T-helper 1 cell treated with Interleukin-12 subunit alpha and Interleukin-12 subunit beta and Interleukin-4 antibody, amounts not matched to agents 30 μg/mL and 1 μg/mL, for 36 hours (primary cell): ENCODE data around the gene PPP5C.
"Not testable (repeated sequence)": the region's sequence is repeated elsewhere in the genome, so short reads cannot be mapped to it uniquely, and the experiment has no call there.

Source experiments
- H3K27ac Mint-ChIP-seq: one replicate; pipeline ENCODE4 v1.8.0; 2021; ENCODE audit warnings: mild to moderate bottlenecking, mixed read lengths
- H3K27me3 Mint-ChIP-seq: one replicate; pipeline ENCODE4 v1.8.0; 2021; ENCODE audit warnings: low read depth, mixed read lengths
- H3K36me3 Mint-ChIP-seq: one replicate; pipeline ENCODE4 v1.8.0; 2021; ENCODE audit warnings: low read depth, mixed read lengths
- H3K4me1 Mint-ChIP-seq: one replicate; pipeline ENCODE4 v1.8.0; 2021; ENCODE audit warnings: low read depth, mixed read lengths
- H3K4me3 Mint-ChIP-seq: one replicate; pipeline ENCODE4 v1.8.0; 2021; ENCODE audit warnings: mild to moderate bottlenecking, moderate library complexity, mixed read lengths
- H3K9me3 Mint-ChIP-seq: one replicate; pipeline ENCODE4 v1.8.0; 2021; ENCODE audit warnings: mixed read lengths

The PPP5C gene

DNA sequence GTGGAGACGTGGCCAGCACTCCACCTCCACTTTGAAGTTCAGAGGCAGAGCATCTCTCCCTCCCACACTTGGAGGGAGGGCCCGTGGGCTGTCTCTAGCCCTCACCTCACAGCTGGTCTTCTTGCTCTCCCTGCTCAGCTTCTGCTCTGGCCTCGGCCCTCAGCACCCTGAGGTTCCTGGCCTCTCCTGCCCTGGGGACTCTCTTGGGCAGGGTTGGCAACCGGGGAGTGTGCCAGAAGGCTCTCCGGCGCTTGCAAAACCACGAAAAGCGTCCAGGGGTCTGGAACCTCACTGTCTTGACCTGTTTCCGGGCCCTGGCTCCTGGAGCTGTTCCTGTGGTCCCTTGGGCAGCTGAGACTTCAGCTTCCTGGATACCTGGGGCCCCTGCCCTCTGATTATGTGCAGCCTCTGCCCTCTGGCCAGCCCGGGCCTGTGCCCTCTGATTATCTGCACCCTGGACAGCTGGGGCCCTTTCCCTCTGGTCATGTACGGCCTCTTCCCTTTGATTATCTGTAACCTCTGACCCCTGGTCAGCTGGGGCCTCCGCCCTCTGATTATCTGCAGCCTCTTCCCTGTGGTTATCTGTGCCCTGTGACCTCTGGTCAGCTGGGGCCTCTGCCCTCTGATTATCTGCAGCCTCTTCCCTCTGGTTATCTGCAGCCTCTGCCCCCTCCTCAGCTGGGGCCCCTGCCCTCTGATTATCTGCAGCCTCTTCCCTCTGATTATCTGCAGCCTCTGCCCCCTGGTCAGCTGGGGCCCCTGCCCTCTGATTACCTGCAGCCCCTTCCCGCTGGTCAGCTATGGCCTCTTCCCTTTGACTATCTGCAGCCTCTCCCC, 64.4 kb downstream of the PPP5C start:
- Mint-ChIP-seq H3K36me3 (no peaks in the 10 kb centered on the region), H3K4me1 (peaks cover 2% of the 10 kb centered on the region), H3K4me3 (no peak overlapping the region), H3K27me3 (peaks cover 84% of the 10 kb centered on the region), H3K27ac (no peak overlapping the region), H3K9me3 (no peaks in the 10 kb centered on the region)

GRCh38 chr19:46411925-46412649, 65.2 kb downstream of the PPP5C start:
- H3K27me3 Mint-ChIP-seq, result peaks cover 82% of the 10 kb centered on the region
- H3K36me3 Mint-ChIP-seq, result no peaks in the 10 kb centered on the region
- H3K27ac Mint-ChIP-seq, result no peak overlapping the region

GRCh38 chr19:46412650-46413261, 65.9 kb downstream of the PPP5C start:
- Mint-ChIP-seq H3K4me3 (no peak overlapping the region), H3K4me1 (peaks cover 1% of the 10 kb centered on the region), H3K9me3 (no peaks in the 10 kb centered on the region), H3K36me3 (no peaks in the 10 kb centered on the region), H3K27ac (no peak overlapping the region), H3K27me3 (peaks cover 82% of the 10 kb centered on the region)

More at GRCh38 chr19:46411925-46412649, 65.2 kb downstream of the PPP5C start:
- peaks cover 2% of the 10 kb centered on the region for H3K4me1 Mint-ChIP-seq
- H3K9me3 Mint-ChIP-seq, result no peaks in the 10 kb centered on the region
- H3K4me3 Mint-ChIP-seq, result no peak overlapping the region

GRCh38 chr19:46413262-46414031, 66.6 kb downstream of the PPP5C start, which contains the start of gene CCDC8:
Gene CCDC8, minus strand, starts transcription at chr19:46413564. Its CDS starts 754 bp downstream, at chr19:46412810.
- H3K4me3 Mint-ChIP-seq, result no peak within 1 kb of the TSS
- no peaks in the 10 kb centered on the region for H3K9me3 Mint-ChIP-seq
- no peak within 1 kb of the TSS for H3K27ac Mint-ChIP-seq
- no peaks in the 10 kb centered on the region for H3K4me1 Mint-ChIP-seq
- no peaks in the 10 kb centered on the region for H3K36me3 Mint-ChIP-seq
- H3K27me3 Mint-ChIP-seq, result peaks cover 78% of the 10 kb centered on the region

GRCh38 chr19:46414899-46415298, 68.0 kb downstream of the PPP5C start:
- H3K9me3 Mint-ChIP-seq, H3K4me1 Mint-ChIP-seq, H3K36me3 Mint-ChIP-seq, H3K4me3 Mint-ChIP-seq, H3K27ac Mint-ChIP-seq: not testable (repeated sequence)
- peaks cover 80% of the 10 kb centered on the region for H3K27me3 Mint-ChIP-seq

DNA sequence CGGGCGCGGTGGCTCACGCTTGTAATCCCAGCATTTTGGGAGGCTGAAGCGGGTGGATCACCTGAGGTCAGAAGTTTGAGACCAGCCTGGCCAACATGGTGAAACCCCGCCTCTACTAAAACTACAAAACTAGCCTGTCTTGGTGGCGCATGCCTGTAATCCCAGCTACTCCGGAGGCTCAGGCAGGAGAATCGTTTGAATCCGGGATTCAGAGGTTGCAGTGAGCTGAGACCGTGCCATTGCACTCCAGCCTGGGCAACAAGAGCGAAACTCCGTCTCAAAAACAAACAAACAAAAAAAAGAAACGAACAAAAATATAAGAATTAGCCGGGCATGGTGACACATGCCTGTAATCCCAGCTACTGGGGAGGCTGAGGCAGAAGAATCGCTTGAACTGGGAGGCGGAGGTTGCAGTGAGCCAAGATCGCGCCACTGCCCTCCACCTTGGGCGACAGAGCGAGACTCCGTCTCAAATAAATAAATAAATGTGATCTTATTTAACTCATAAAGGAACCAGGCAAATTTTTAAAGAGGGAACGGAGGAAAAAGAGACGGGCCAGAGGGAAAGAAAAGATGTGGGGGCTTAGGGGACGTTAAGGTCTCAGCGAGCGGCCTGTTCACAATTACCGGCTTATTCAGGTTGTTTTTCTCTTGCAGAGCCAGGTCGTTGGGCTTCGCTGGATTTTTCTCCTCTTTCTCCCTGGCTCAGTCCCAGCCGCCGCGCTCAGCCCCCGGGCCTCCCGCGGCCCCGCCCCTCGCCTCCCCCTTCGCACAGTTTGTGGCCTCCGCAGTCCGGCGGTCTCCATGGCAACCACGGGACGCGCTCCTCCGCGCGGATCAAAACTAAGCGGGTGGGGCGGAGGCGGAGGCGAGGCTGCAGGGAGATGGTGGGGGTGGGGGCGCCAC, 69.2 kb downstream of the PPP5C start:
- H3K4me3 Mint-ChIP-seq, H3K4me1 Mint-ChIP-seq: not testable (repeated sequence)

GRCh38 chr19:46420056-46420455, 73.2 kb downstream of the PPP5C start:
- no peaks in the 10 kb centered on the region for H3K4me1 Mint-ChIP-seq
- no peak overlapping the region for H3K27ac Mint-ChIP-seq
- H3K27me3 Mint-ChIP-seq, result peaks cover 60% of the 10 kb centered on the region
- no peaks in the 10 kb centered on the region for H3K9me3 Mint-ChIP-seq
- H3K4me3 Mint-ChIP-seq, result no peak overlapping the region
- no peaks in the 10 kb centered on the region for H3K36me3 Mint-ChIP-seq

More for the DNA sequence above, 69.2 kb downstream of the PPP5C start:
- H3K27ac Mint-ChIP-seq, H3K36me3 Mint-ChIP-seq, H3K9me3 Mint-ChIP-seq: not testable (repeated sequence)
- peaks cover 75% of the 10 kb centered on the region for H3K27me3 Mint-ChIP-seq

GRCh38 chr19:46422344-46422743, 75.5 kb downstream of the PPP5C start:
- Mint-ChIP-seq H3K4me1 (peaks cover 11% of the 10 kb centered on the region), H3K9me3 (no peaks in the 10 kb centered on the region), H3K36me3 (no peaks in the 10 kb centered on the region), H3K4me3 (no peak overlapping the region), H3K27ac (no peak overlapping the region), H3K27me3 (peaks cover 59% of the 10 kb centered on the region)

DNA sequence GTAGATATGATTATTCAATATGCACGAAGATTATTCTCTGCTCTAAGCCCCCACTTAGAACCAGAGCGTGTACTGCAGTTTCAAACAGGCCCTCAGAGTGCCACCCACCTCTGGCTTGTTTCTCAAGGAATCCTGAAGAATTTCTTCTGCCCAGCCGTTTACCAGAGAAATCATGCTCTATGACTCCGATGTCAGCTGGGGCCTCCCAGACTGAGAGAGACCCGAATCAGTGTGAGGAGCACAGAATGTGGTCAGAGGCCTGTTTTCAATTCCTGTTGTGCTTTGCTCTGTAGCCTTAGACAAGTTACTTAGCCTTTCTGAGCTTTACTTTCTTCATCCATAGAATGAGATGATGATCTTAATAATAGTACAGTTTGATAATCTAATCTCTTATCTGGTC, 76.3 kb downstream of the PPP5C start:
- no peaks in the 10 kb centered on the region for H3K9me3 Mint-ChIP-seq
- no peak overlapping the region for H3K27ac Mint-ChIP-seq
- H3K4me3 Mint-ChIP-seq, result no peak overlapping the region
- no peaks in the 10 kb centered on the region for H3K36me3 Mint-ChIP-seq
- peaks cover 63% of the 10 kb centered on the region for H3K27me3 Mint-ChIP-seq
- H3K4me1 Mint-ChIP-seq, result peaks cover 13% of the 10 kb centered on the region

DNA sequence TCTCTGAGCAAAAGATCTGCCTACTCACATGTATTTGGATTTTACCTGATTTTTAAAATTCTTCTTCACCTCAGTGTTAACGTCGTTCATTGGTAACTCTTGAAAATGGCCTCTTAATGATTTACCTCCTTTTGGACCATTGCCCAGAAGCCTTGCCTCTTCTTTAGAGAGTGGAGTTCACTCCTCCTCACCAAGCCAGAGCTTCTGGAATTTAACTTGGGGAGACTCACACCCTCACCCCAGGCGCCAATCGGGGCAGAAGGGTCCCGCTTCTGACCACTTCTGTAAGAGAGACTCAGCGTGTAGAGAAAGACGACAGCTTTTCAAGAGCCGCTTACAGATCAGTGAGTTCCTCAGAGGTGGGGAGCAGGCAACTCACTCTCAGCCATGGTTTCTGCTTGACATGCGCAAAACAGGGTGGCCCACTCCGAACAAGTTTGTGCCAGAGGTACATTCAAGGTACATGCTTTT, 79.2 kb downstream of the PPP5C start:
- no peaks in the 10 kb centered on the region for H3K9me3 Mint-ChIP-seq
- H3K27me3 Mint-ChIP-seq, result peaks cover 75% of the 10 kb centered on the region
- no peak overlapping the region for H3K4me3 Mint-ChIP-seq
- H3K27ac Mint-ChIP-seq, result no peak overlapping the region
- no peaks in the 10 kb centered on the region for H3K36me3 Mint-ChIP-seq
- H3K4me1 Mint-ChIP-seq, result peaks cover 22% of the 10 kb centered on the region

DNA sequence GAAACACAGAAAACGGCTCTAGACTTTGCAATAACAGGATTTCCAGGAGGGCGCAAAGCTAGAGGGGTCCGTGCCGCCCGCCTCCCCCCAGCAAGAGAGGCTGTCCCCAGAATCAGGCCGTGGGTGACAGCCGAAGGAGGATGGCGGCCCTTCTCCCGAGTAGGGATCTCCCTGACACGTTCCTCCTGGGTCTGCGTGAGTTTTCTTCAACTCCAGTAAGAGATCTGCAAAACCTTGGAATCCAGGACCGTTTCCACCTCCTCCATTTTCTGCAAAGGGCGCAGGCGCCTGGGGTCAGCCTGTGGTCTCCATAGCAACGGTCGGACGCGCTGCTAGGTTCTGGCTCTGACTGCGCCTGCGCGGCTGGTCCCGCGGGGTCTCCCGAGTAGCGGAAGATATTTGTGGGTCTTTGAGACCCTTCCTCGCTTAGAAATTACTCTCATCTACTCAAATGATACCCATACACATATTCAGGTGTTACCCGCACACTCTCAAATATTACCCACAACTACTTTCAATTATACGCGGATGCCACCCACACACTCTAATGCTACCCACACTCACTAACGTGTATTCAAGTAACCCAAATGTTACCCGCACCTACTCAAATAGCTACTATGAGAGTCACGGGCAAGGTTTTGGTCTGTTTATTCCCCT, 79.7 kb downstream of the PPP5C start:
- H3K27ac Mint-ChIP-seq, result no peak overlapping the region
- no peaks in the 10 kb centered on the region for H3K36me3 Mint-ChIP-seq
- H3K27me3 Mint-ChIP-seq, result peaks cover 79% of the 10 kb centered on the region
- no peaks in the 10 kb centered on the region for H3K9me3 Mint-ChIP-seq
- peaks cover 22% of the 10 kb centered on the region for H3K4me1 Mint-ChIP-seq
- H3K4me3 Mint-ChIP-seq, result no peak overlapping the region

DNA sequence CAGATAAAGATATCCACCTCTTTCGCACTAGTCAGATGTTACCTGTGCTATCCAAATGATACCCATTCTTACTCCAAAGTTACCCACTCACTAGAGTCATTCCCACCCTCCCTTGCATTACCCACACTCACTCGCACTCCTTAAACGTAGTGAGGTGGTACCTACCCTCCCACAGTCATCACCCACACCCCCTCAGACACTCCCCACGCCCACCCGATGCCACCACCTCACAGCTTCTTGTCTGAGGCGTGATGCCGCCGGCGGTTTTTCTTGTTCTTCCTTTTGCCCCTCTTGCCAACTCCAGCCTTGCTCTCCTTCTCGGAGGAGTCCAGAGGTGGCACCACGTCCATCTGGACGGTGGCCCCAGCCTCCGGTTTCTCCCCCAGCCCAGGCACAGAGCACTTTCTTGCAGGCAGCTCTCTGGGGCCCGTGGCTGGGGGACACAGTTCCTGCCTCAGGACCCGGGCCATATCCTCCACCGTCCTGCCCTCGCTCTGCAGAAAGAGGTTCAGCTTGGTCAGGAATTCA, 80.7 kb downstream of the PPP5C start:
- Mint-ChIP-seq H3K27ac (no peak overlapping the region), H3K4me3 (no peak overlapping the region), H3K9me3 (no peaks in the 10 kb centered on the region), H3K36me3 (no peaks in the 10 kb centered on the region), H3K27me3 (peaks cover 82% of the 10 kb centered on the region), H3K4me1 (peaks cover 22% of the 10 kb centered on the region)
